ENCODE data around the gene CEP112. TPM values are rescaled to one million over a fixed set of nuclear protein-coding genes. Genes with fewer than 3 reads are reported as not detected.

Gene CEP112
- total and polyA plus RNA-seq, 10 of the 15 experiments (the other 5 are each of a cell fraction or from before 2014, with no cell fraction given), result 0.11 to 3.8 (median 0.32) TPM; not detected in 1

- TF ChIP-seq CUX1 (IDR thresholded peaks at IDR 0.05; ENCODE audit: insufficient replicate concordance, low read depth, low read length) (no peak), TCF7 (IDR thresholded peaks at IDR 0.05; ENCODE audit: borderline replicate concordance) (no peak), NRF1 (conservative IDR thresholded peaks at IDR 0.05; ENCODE audit: low read depth, low read length) (no peak), MEF2A (IDR thresholded peaks at IDR 0.05; ENCODE audit: insufficient read depth, low read depth, low read length) (no peak)
- TF ChIP-seq, protein P1, sequence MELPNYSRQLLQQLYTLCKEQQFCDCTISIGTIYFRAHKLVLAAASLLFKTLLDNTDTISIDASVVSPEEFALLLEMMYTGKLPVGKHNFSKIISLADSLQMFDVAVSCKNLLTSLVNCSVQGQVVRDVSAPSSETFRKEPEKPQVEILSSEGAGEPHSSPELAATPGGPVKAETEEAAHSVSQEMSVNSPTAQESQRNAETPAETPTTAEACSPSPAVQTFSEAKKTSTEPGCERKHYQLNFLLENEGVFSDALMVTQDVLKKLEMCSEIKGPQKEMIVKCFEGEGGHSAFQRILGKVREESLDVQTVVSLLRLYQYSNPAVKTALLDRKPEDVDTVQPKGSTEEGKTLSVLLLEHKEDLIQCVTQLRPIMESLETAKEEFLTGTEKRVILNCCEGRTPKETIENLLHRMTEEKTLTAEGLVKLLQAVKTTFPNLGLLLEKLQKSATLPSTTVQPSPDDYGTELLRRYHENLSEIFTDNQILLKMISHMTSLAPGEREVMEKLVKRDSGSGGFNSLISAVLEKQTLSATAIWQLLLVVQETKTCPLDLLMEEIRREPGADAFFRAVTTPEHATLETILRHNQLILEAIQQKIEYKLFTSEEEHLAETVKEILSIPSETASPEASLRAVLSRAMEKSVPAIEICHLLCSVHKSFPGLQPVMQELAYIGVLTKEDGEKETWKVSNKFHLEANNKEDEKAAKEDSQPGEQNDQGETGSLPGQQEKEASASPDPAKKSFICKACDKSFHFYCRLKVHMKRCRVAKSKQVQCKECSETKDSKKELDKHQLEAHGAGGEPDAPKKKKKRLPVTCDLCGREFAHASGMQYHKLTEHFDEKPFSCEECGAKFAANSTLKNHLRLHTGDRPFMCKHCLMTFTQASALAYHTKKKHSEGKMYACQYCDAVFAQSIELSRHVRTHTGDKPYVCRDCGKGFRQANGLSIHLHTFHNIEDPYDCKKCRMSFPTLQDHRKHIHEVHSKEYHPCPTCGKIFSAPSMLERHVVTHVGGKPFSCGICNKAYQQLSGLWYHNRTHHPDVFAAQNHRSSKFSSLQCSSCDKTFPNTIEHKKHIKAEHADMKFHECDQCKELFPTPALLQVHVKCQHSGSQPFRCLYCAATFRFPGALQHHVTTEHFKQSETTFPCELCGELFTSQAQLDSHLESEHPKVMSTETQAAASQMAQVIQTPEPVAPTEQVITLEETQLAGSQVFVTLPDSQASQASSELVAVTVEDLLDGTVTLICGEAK (IDR thresholded peaks at IDR 0.05; ENCODE audit: borderline replicate concordance), result no peak
These were observed 523.7 kb downstream of the CEP112 start (continued) for GRCh38 chr17:65668211-65668610.

All from GM12878 (cell line).